ENCODE measurements around the gene NAXD. TPM values are rescaled to one million over a fixed set of nuclear protein-coding genes. Genes with fewer than 3 reads are reported as not detected.

NAXD gene
- total and polyA plus RNA-seq, 10 of the 15 experiments (the other 5 are each of a cell fraction or from before 2014, with no cell fraction given): 1.5 to 36.2 (median 23.8) TPM

DNA sequence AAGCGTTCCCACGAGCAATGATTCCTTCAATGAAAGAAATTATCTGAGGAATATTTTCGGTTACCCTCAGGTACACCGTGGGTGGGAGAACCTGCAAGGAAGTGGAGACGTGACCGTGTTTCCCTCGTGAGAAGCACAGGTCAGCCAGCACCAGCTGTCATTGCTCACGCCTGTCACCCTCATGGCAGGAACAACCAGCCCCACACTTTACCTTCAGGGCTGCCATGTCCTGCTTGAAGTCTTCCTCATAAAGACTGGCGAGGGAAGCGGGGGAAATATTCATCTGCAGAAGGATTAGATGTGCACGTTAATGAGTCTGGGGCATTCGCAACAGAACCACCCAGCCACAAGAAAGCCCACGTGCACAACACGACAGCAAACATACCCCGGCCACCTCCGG lies 72.4 kb downstream of the NAXD start:
- Histone ChIP-seq H3K4me2 (ENCODE audit: control insufficient read depth, insufficient read depth) (no peak overlapping the region), H3K27me3 (replicated peaks in 1 of 2; ENCODE audit: control insufficient read depth in 2 of 2, insufficient read depth in 2 of 2, low read length in 1 of 2) (no peaks in the 10 kb centered on the region), H4K20me1 (ENCODE audit: control insufficient read depth, insufficient read depth) (no peaks in the 10 kb centered on the region), H2AFZ (ENCODE audit: control insufficient read depth, low read depth, low read length) (no peak overlapping the region), H3K4me1 (ENCODE audit: control insufficient read depth, insufficient read depth, low read length) (no peaks in the 10 kb centered on the region), H3K9ac (ENCODE audit: control insufficient read depth, insufficient read depth, low read length) (no peak overlapping the region), H3K36me3 (ENCODE audit: control insufficient read depth in 2 of 2, insufficient read depth in 2 of 2, low read length in 1 of 2) (peaks cover 7 to 26% of the 10 kb centered on the region in 2 experiments), H3K9me3 (replicated peaks; ENCODE audit: control insufficient read depth, insufficient read depth, low read length) (no peaks in the 10 kb centered on the region), H3K4me3 (no peak overlapping the region), H3K79me2 (ENCODE audit: control insufficient read depth, insufficient read depth, low read length) (no peaks in the 10 kb centered on the region), H3K27ac (ENCODE audit: control insufficient read depth, insufficient read depth) (no peak overlapping the region)
- no peak for FAIRE-seq
- in situ Hi-C loops (cut with MboI): no loop called here
- WGBS (ENCODE audit: insufficient coverage, insufficient replicate concordance, low lambda C conversion rate, missing lambda C conversion rate): 98% methylated on average over 16 of the region's 16 CpGs
- intact Hi-C loops (cut with micrococcal nuclease; ENCODE audit: unreplicated experiment): no loop called here
- no TSS peak for BruUV-seq (replicated peaks)
- RAD21 ChIA-PET (ENCODE audit: unreplicated experiment): no interaction called here
- POLR2A ChIA-PET: interaction anchor here (0.6 to 0.7 kb wide), 2 partner anchors 27 to 244 kb away, joined by 3 read pairs; no protein-coding TSS in a partner anchor
- CTCF ChIA-PET: interaction anchor here (1.8 kb wide), 1 partner anchor 69 kb away, joined by 4 read pairs; no protein-coding TSS in a partner anchor
- TF ChIP-seq NKRF (conservative IDR thresholded peaks at IDR 0.05) (no peak), CEBPB (IDR thresholded peaks at IDR 0.05; ENCODE audit: borderline replicate concordance in 1 of 2, low read depth in 2 of 2, low read length in 2 of 2) (no peak), POLR2A (IDR thresholded peaks at IDR 0.05; ENCODE audit: low read depth, low read length) (no peak), CBFB (IDR thresholded peaks at IDR 0.05; ENCODE audit: low read depth) (no peak), BACH1 (IDR thresholded peaks at IDR 0.05; ENCODE audit: borderline replicate concordance) (no peak), POLR2AphosphoS2 (IDR thresholded peaks at IDR 0.05; ENCODE audit: low read depth, low read length) (no peak), EZH2 (IDR thresholded peaks at IDR 0.05; ENCODE audit: borderline replicate concordance, control insufficient read depth, low read depth, low read length) (no peak), BCLAF1 (IDR thresholded peaks at IDR 0.05) (no peak), SMAD1 (IDR thresholded peaks at IDR 0.05; ENCODE audit: low read depth, partially characterized antibody) (no peak), SREBF2 (IDR thresholded peaks at IDR 0.05; ENCODE audit: low read length) (no peak), IRF4 (IDR thresholded peaks at IDR 0.05; ENCODE audit: low read depth, low read length) (no peak), CHD1 (IDR thresholded peaks at IDR 0.05; ENCODE audit: low read depth, low read length) (no peak), EGR1 (IDR thresholded peaks at IDR 0.05; ENCODE audit: borderline replicate concordance in 1 of 2, low read depth in 2 of 2, low read length in 2 of 2) (no peak), POLR2AphosphoS5 (IDR thresholded peaks at IDR 0.05; ENCODE audit: low read length) (no peak), ZNF207 (IDR thresholded peaks at IDR 0.05; ENCODE audit: borderline replicate concordance) (no peak)
- TF ChIP-seq, protein P1, sequence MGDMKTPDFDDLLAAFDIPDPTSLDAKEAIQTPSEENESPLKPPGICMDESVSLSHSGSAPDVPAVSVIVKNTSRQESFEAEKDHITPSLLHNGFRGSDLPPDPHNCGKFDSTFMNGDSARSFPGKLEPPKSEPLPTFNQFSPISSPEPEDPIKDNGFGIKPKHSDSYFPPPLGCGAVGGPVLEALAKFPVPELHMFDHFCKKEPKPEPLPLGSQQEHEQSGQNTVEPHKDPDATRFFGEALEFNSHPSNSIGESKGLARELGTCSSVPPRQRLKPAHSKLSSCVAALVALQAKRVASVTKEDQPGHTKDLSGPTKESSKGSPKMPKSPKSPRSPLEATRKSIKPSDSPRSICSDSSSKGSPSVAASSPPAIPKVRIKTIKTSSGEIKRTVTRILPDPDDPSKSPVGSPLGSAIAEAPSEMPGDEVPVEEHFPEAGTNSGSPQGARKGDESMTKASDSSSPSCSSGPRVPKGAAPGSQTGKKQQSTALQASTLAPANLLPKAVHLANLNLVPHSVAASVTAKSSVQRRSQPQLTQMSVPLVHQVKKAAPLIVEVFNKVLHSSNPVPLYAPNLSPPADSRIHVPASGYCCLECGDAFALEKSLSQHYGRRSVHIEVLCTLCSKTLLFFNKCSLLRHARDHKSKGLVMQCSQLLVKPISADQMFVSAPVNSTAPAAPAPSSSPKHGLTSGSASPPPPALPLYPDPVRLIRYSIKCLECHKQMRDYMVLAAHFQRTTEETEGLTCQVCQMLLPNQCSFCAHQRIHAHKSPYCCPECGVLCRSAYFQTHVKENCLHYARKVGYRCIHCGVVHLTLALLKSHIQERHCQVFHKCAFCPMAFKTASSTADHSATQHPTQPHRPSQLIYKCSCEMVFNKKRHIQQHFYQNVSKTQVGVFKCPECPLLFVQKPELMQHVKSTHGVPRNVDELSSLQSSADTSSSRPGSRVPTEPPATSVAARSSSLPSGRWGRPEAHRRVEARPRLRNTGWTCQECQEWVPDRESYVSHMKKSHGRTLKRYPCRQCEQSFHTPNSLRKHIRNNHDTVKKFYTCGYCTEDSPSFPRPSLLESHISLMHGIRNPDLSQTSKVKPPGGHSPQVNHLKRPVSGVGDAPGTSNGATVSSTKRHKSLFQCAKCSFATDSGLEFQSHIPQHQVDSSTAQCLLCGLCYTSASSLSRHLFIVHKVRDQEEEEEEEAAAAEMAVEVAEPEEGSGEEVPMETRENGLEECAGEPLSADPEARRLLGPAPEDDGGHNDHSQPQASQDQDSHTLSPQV (IDR thresholded peaks at IDR 0.05): no peak
- no peak for DNase-seq (ENCODE audit: low read depth, low spot score)
- ATAC-seq: no peak
- SMC1A ChIA-PET (ENCODE audit: uncharacterized antibody, unreplicated experiment): interaction anchor here (1.1 kb wide), 1 partner anchor 130 kb away, joined by 3 read pairs; no protein-coding TSS in a partner anchor
